A549 (cell line): Measurements from ENCODE around the gene SLC19A1.

Experiments
- CTCF ChIP-seq: fragments of >200 bp; sonication (Bioruptor Twin); formaldehyde crosslinking; IDR thresholded peaks from 3 replicates; pipeline ENCODE4 v1.5.1; 2016
- ELK1 ChIP-seq: fragments of 150-350 bp; IDR thresholded peaks from 2 replicates; pipeline ENCODE4 v1.6.1; 2014; ENCODE audit warnings: low read depth, mild to moderate bottlenecking, low read length
- EP300 ChIP-seq, 2 experiments: fragments of >200 bp; sonication (Bioruptor Twin); formaldehyde crosslinking; IDR thresholded peaks; 2 replicates in 1 of 2; 3 replicates in 1 of 2; pipeline ENCODE4 v1.6.1; 2016 to 2017
- ESRRA ChIP-seq: fragments of 150-350 bp; IDR thresholded peaks from 2 replicates; pipeline ENCODE4 v1.6.1; 2014; ENCODE audit warnings: mild to moderate bottlenecking, low read length, borderline replicate concordance
- POLR2A ChIP-seq: IDR thresholded peaks from 2 replicates; pipeline ENCODE4 v1.6.1; 2012; ENCODE audit warnings: mild to moderate bottlenecking, low read length
- SREBF2 ChIP-seq: fragments of 450-650 bp; IDR thresholded peaks from 2 replicates; pipeline ENCODE4 v1.6.1; 2014; ENCODE audit warnings: mild to moderate bottlenecking, moderate library complexity

GRCh38 chr21:45525153-45525909, 16.9 kb downstream of the SLC19A1 start:
- no peak for TF ChIP-seq CTCF
- TF ChIP-seq ELK1, result no peak
- no peak for TF ChIP-seq POLR2A
- no peak for TF ChIP-seq SREBF2
- TF ChIP-seq EP300 (IDR thresholded peaks at IDR 0.05), result no peak
- no peak for TF ChIP-seq ESRRA
